Motor neuron (in vitro differentiated cells): ENCODE results near the gene SGMS1. TPM values are rescaled to one million over a fixed set of nuclear protein-coding genes. Genes with fewer than 3 reads are reported as not detected.
"Not testable (repeated sequence)": the region's sequence is repeated elsewhere in the genome, so short reads cannot be mapped to it uniquely, and the experiment has no call there.

Experiments
- ATAC-seq, 8 experiments: fragments of 200-7000 bp; cut with Tn5 transposase; replicated peaks in 6 of 8; 2 replicates each; pipeline ENCODE4 v1.8.0; 2021; ENCODE audit warnings: mild to moderate bottlenecking in 8 of 8, moderate library complexity in 8 of 8
- H3K27ac ChIP-seq, 2 donors: fragments of 250-450 bp; sonication (Bioruptor Pico); 2 replicates each; pipeline ENCODE4 v1.9.0; 2021; ENCODE audit warnings: antibody characterized with exemption in 2 of 2, mild to moderate bottlenecking in 2 of 2, moderate library complexity in 1 of 2
- H3K4me1 ChIP-seq, 2 donors: fragments of 250-450 bp; sonication (Bioruptor Pico); replicated peaks in 1 of 2; 2 replicates each; pipeline ENCODE4 v1.6.1; 2021; ENCODE audit warnings: antibody characterized with exemption in 2 of 2, mild to moderate bottlenecking in 2 of 2, moderate library complexity in 1 of 2
- H3K4me3 ChIP-seq, 5 donors: fragments of 250-450 bp; sonication (Bioruptor Pico); 2 replicates each; pipeline ENCODE4 v1.9.0; 2021; ENCODE audit warnings: antibody characterized with exemption in 5 of 5, mild to moderate bottlenecking in 5 of 5, moderate library complexity in 4 of 5
- WGBS, 10 experiments: fragments of 450-650 bp; shearing (Covaris generic); methylation state at CpG; one replicate each; pipeline ENCODE4 v1.0.0; 2022; 5-methylcytosine and 5-hydroxymethylcytosine counted together
- in situ Hi-C, 9 experiments: fragments of 400-800 bp; cut with MboI; loops; one replicate each; pipeline ENCODE4 v1.15.0; 2021; ENCODE audit warnings: low sequenced_read_pairs in 9 of 9, low pct_unique_long_range_greater_than_20kb in 2 of 9; ENCODE audit not compliant: unreplicated experiment in 9 of 9
- total RNA-seq, 8 experiments: library from RNA; unstranded; fragments of 300-600 nt; gene quantifications; 2 replicates each; pipeline versions ENCODE4 v1.2.3 to v1.2.4, GENCODE V29; 2022

SGMS1 gene
- total RNA-seq, 8 experiments from 2014 or later: 8.5 to 31.0 (median 19.8) TPM

GRCh38 chr10:50572017-50572491, 51.7 kb downstream of the SGMS1 start:
- in situ Hi-C loops: no loop called here
- WGBS, 10 experiments: 80 to 100% (median 100%) methylated on average over 1 of the region's 2 CpGs; no CpG with 5 or more reads in 7 of the 10 experiments
- ATAC-seq: no peak
- H3K4me1 ChIP-seq: no peaks in the 10 kb centered on the region
- no peak overlapping the region for H3K4me3 ChIP-seq
- H3K27ac ChIP-seq: no peak overlapping the region

DNA sequence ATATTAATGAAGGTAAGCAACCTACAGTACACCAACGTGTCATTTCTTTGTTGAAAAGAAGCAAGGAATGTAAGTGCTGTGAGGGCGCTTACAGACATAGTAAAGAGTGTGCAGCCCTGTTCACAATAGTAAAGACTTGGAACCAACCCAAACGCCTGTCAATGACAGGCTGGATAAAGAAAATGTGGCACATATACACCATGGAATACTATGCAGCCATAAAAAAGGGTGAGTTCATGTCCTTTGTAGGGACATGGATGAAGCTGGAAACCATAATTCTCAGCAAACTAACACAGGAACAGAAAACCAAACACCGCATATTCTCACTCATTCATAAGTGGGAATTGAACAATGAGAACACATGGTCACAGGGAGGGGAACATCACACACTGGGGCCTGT, 55.0 kb downstream of the SGMS1 start:
- 89 to 100% (median 100%) methylated on average over 2 to 3 of the region's 4 CpGs; no CpG with 5 or more reads in 5 of the 10 experiments for WGBS, 10 experiments
- ATAC-seq, H3K4me1 ChIP-seq, in situ Hi-C loops, H3K4me3 ChIP-seq, H3K27ac ChIP-seq: not testable (repeated sequence)

DNA sequence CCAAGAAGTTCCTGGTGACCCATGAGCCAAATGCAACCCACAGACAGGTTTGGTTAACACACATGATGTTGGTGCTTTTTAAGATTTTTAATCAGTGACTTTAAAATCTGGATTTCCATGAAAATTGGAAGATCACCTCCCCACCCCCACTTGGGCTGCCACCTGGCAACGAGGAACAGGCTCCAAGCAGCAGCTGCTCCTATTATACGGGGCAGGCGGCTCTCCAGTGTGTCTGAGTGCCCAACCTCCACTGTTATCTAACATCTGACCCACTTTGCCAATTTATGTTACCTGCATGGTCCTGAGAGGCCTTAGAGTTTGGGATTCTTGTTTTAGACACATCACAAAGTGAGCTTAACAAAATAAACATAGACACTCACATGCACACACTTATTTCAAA, 56.4 kb downstream of the SGMS1 start:
- ATAC-seq: peak in 1 of 8 experiments; percentile 39
- Histone ChIP-seq H3K27ac (no peak overlapping the region), H3K4me3 (no peak overlapping the region), H3K4me1 (no peaks in the 10 kb centered on the region)
- WGBS, 10 experiments: 30 to 75% (median 62%) methylated on average over 1 to 3 of the region's 3 CpGs; no CpG with 5 or more reads in 5 of the 10 experiments
- in situ Hi-C loops: no loop called here

- WGBS, 10 experiments: 0 to 100% (median 50%) methylated on average over 1 of the region's 1 CpG; no CpG with 5 or more reads in 1 of the 10 experiments
- no peak overlapping the region for H3K27ac ChIP-seq
- ATAC-seq: no peak
- no peaks in the 10 kb centered on the region for H3K4me1 ChIP-seq
- in situ Hi-C loops: no loop called here
- no peak overlapping the region for H3K4me3 ChIP-seq
These were observed 57.6 kb downstream of the SGMS1 start for GRCh38 chr10:50566150-50566549.

DNA sequence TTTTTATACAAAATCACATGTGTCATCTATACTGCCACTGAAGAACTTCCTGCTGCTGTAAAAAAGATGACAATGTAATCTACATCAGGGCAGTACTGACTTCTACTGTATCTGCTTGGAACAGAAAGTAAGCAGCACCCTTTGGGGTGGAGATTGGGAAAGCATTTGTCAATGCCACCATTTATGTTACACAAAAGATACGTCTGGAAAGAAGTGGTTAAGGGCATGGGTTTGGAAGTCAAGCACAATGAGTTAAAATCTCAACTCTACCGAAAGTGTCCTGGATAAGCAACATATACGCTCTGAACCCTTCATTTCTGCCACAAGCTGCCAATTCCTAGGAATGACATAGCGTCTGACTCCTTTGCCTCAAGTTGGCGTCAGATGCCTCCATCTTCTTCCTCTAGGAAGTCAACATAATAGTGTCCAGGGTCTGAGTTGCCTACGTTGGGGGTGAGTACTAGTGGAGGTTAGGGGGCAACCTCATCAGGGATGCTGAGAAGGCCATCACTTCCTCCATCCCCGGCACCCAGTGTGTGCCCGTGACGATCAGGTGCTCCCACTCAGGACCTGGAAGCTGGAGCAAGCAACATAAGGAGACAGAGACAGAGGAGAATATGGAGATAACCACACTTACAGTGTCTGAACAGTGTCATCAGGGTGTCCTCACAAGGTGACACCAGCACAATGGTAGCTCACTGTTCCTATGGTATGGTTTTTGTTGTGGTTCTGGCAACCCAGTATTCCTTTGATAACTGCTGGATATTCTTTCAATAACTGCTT, 58.3 kb downstream of the SGMS1 start:
- WGBS, 10 experiments: 75 to 100% (median 85%) methylated on average over 1 to 6 of the region's 9 CpGs; no CpG with 5 or more reads in 1 of the 10 experiments
- no peak for ATAC-seq
- Histone ChIP-seq H3K4me1 (no peaks in the 10 kb centered on the region), H3K27ac (no peak overlapping the region), H3K4me3 (no peak overlapping the region)
- in situ Hi-C loops: no loop called here

DNA sequence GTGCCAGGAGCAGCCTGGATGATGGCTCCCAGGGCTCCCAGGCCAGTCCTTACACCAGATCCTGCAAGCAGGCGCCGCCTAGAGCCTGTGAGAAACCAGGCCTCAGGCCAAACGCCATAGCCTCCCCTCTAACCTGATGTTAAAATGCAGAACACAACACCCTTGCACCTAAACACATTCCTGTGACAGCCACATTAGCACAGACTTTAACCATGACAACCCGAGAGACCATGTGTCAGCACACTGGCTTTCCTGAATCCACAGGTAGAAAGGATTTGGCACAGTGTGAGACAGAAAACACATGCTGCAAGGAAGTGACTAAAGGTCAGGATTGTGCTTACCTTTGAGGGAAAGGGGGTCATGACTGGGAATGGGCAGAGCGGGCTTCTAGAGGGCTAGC, 59.9 kb downstream of the SGMS1 start:
- H3K4me3 ChIP-seq: no peak overlapping the region
- in situ Hi-C loops: no loop called here
- WGBS, 10 experiments: 90 to 100% (median 100%) methylated on average over 1 to 5 of the region's 5 CpGs; no CpG with 5 or more reads in 5 of the 10 experiments
- H3K4me1 ChIP-seq: no peaks in the 10 kb centered on the region
- no peak overlapping the region for H3K27ac ChIP-seq
- ATAC-seq: no peak

DNA sequence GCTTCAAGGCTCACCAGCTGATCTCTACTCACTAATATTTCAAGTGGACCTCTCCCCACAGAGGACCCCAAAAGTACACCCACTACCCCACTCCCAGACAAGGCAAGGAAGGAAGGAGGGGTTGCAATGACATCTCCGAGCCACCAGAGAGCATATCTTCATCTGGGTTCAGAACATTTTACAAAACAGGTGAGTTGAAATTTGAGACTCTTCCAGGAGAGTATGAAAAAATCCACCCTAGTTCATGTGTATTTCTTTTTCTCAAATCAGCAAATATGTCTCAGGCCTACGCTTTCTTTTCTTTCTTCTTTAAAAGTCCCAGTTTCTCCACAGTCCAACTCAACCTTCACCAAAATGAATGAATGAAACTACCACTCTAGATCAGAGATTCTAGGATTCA, 61.9 kb downstream of the SGMS1 start:
- ATAC-seq: no peak
- in situ Hi-C loops: no loop called here
- H3K4me1 ChIP-seq: peaks cover 0 to 3% of the 10 kb centered on the region in 2 donors
- H3K4me3 ChIP-seq: no peak overlapping the region
- WGBS, 10 experiments: 0 to 100% (median 90%) methylated on average over 1 to 2 of the region's 2 CpGs; no CpG with 5 or more reads in 4 of the 10 experiments
- H3K27ac ChIP-seq: no peak overlapping the region

GRCh38 chr10:50561266-50561665, 62.5 kb downstream of the SGMS1 start:
- WGBS, 10 experiments: 0 to 100% (median 76%) methylated on average over 1 to 5 of the region's 5 CpGs
- H3K4me3 ChIP-seq: no peak overlapping the region
- peaks cover 0 to 3% of the 10 kb centered on the region in 2 donors for H3K4me1 ChIP-seq
- peak in 3 of 8 experiments; percentile 45 to 80 (median 73) for ATAC-seq
- no peak overlapping the region for H3K27ac ChIP-seq
- in situ Hi-C loops: no loop called here

- Histone ChIP-seq H3K4me3 (no peak overlapping the region), H3K27ac (no peak overlapping the region), H3K4me1 (peaks cover 0 to 3% of the 10 kb centered on the region in 2 donors)
- 50 to 100% (median 100%) methylated on average over 1 of the region's 1 CpG; no CpG with 5 or more reads in 3 of the 10 experiments for WGBS, 10 experiments
- ATAC-seq: no peak
- in situ Hi-C loops: no loop called here
These were observed 63.4 kb downstream of the SGMS1 start for GRCh38 chr10:50560370-50560769.

DNA sequence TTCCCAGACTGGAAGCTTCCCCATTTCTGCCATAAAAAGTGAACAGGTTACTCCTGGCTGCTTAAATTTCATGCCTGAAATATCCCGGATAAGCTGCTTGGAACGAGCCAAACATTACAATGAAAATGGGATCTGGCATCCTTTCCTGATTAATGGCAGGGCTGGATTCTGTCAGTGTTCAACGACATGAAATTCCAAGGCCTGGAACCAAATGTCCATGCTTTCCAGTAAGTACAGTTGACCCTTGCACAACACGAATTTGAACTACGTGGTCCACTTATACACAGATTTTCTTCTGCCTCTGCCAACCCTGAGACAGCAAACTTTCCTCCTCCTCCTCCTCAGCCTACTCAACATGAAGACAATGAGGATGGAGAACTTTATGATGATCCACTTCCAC, 65.4 kb downstream of the SGMS1 start:
- H3K27ac ChIP-seq: no peak overlapping the region
- ATAC-seq: no peak
- no peak overlapping the region for H3K4me3 ChIP-seq
- WGBS, 10 experiments: 23 to 100% (median 67%) methylated on average over 1 to 5 of the region's 5 CpGs
- peaks cover 0 to 3% of the 10 kb centered on the region in 2 donors for H3K4me1 ChIP-seq
- in situ Hi-C loops: no loop called here

DNA sequence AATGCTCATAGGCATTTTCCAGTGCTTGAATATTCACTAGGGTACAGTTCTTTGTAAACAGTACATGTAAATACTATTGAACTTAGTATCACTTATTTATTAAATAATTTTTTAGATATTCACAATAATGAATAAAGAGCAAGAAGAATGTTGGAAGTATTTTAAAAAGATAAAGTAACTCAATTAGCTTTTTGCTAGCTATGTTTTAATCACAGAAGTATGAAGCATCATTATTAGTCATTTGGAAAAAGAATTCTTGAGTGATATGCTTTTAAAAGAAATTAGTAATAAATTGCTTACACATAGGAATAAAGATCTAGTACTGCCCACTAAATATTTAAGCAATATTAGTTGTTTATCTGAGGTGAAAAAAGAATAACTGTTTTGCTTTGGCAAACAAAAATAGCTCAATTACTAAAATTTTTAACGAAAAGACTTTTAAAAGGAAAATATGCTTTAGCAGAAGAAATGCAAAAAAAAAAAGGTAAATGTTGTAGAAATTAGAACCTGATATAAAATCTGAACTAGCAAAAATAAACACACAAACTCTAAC, 66.5 kb downstream of the SGMS1 start:
- Histone ChIP-seq H3K4me1 (peaks cover 0 to 3% of the 10 kb centered on the region in 2 donors), H3K27ac (no peak overlapping the region)
- 24 to 100% (median 99%) methylated on average over 1 of the region's 1 CpG for WGBS, 10 experiments

DNA sequence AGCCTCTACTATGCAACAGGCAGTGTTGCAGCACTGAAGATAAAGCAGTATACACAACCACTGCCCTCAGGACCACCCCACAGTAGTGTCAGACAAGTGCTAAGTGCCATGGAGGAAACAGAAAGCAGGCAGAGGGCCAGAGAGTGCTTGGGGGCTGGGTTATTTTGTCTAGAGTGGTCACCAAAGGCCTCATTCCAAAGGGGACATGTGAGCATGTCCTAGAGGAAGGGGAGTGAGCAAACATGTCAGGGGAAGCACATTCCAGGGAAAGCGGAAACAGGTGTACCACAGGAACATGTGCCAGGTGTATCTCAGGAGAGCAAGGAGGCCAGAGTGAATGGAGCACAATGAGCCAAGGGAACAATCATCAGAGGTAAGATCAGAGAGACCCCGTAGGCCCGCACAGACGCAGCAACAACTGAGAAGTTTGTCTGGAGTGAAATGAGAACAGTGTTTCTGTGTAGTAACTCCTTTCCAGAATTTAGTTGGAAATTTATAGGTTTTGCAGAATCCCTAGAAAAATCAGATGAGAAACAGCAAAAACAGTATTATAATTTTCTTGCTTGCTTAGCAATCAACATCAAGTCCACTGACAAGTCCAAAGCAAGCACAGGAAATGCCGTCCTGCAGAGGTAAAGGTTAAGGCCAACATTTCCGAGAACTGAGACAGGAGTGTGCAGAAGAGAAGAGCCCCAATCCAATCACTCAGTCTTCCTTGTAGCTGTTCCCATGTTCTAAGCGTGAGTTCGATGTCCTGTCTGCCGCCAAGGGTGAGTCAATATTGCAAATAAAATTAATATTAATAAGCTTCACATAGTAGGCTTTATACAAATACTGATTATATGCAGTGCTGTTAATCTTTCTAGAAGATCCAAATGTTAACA, 67.3 kb downstream of the SGMS1 start:
- in situ Hi-C loops: no loop called here
- H3K4me3 ChIP-seq: no peak overlapping the region
- whole genome bisulfite sequencing, 10 experiments: 93 to 100% (median 95%) methylated on average over 1 to 8 of the region's 9 CpGs
- no peak overlapping the region for H3K27ac ChIP-seq
- ATAC-seq: no peak
- H3K4me1 ChIP-seq: peaks cover 0 to 3% of the 10 kb centered on the region in 2 donors

More for the DNA sequence above, 66.5 kb downstream of the SGMS1 start:
- no peak overlapping the region for H3K4me3 ChIP-seq
- in situ Hi-C loops: no loop called here
- no peak for ATAC-seq
